Measurements from ENCODE around the gene CDH13. TPM values are rescaled to one million over a fixed set of nuclear protein-coding genes. Genes with fewer than 3 reads are reported as not detected.

Gene CDH13
- total and polyA plus RNA-seq, 12 donors: 0.86 to 30.6 (median 2.4) TPM

GRCh38 chr16:83568345-83568744 is 941.6 kb downstream of the CDH13 start:
- H3K27me3 ChIP-seq: no peaks in the 10 kb centered on the region
- no peaks in the 10 kb centered on the region for H3K4me1 ChIP-seq (replicated peaks in 1 of 2)
- no peak overlapping the region for H3K4me3 ChIP-seq
- 48 to 61% (median 54%) methylated on average over 7 of the region's 7 CpGs for WGBS, 4 donors
- H3K9me3 ChIP-seq (replicated peaks in 1 of 3): no peaks in the 10 kb centered on the region
- no peak overlapping the region for H3K27ac ChIP-seq
- H3K36me3 ChIP-seq (replicated peaks in 1 of 2): no peaks in the 10 kb centered on the region
- intact Hi-C loops (cut with DNase I): no loop called here
- TF ChIP-seq CTCF (IDR thresholded peaks at IDR 0.05) (no peak), POLR2A (IDR thresholded peaks at IDR 0.05) (no peak)
- no peak for DNase-seq

- WGBS, 4 donors: 62 to 80% (median 75%) methylated on average over 6 of the region's 6 CpGs
- DNase-seq: no peak
- no peaks in the 10 kb centered on the region for H3K4me1 ChIP-seq (replicated peaks in 1 of 2)
These were observed 947.6 kb downstream of the CDH13 start for GRCh38 chr16:83574388-83574787.

GRCh38 chr16:83577078-83577745 is 950.4 kb downstream of the CDH13 start:
- H3K4me3 ChIP-seq: no peak overlapping the region
- H3K27me3 ChIP-seq: no peaks in the 10 kb centered on the region
- H3K4me1 ChIP-seq (replicated peaks in 1 of 2): no peaks in the 10 kb centered on the region
- DNase-seq: no peak
- TF ChIP-seq POLR2A (IDR thresholded peaks at IDR 0.05) (no peak), CTCF (IDR thresholded peaks at IDR 0.05) (no peak)
- H3K27ac ChIP-seq: no peak overlapping the region
- no peaks in the 10 kb centered on the region for H3K9me3 ChIP-seq (replicated peaks in 1 of 3)
- H3K36me3 ChIP-seq (replicated peaks in 1 of 2): no peaks in the 10 kb centered on the region
- WGBS, 4 donors: 69 to 80% (median 74%) methylated on average over 7 of the region's 7 CpGs
- intact Hi-C loops (cut with DNase I): no loop called here

More at GRCh38 chr16:83574388-83574787, 947.6 kb downstream of the CDH13 start:
- Histone ChIP-seq H3K9me3 (replicated peaks in 1 of 3) (no peaks in the 10 kb centered on the region), H3K36me3 (replicated peaks in 1 of 2) (no peaks in the 10 kb centered on the region), H3K27me3 (no peaks in the 10 kb centered on the region), H3K4me3 (no peak overlapping the region), H3K27ac (no peak overlapping the region)
- intact Hi-C loops (cut with DNase I): no loop called here
- TF ChIP-seq CTCF (IDR thresholded peaks at IDR 0.05): no peak
- TF ChIP-seq POLR2A (IDR thresholded peaks at IDR 0.05): no peak

- Histone ChIP-seq H3K4me3 (no peak overlapping the region), H3K27ac (no peak overlapping the region), H3K4me1 (replicated peaks in 1 of 2) (no peaks in the 10 kb centered on the region), H3K9me3 (replicated peaks in 1 of 3) (no peaks in the 10 kb centered on the region), H3K27me3 (no peaks in the 10 kb centered on the region), H3K36me3 (replicated peaks in 1 of 2) (no peaks in the 10 kb centered on the region)
- intact Hi-C loops (cut with DNase I): no loop called here
- no peak for DNase-seq
- 64 to 87% (median 77%) methylated on average over 7 of the region's 7 CpGs for WGBS, 4 donors
- no peak for TF ChIP-seq POLR2A (IDR thresholded peaks at IDR 0.05)
- TF ChIP-seq CTCF (IDR thresholded peaks at IDR 0.05): no peak
These were observed 951.4 kb downstream of the CDH13 start for GRCh38 chr16:83578171-83578570.

Measured in adrenal gland (tissue), 12 donors.